HG02642 (cell line): Measurements from ENCODE around the gene DCTD.

Experiments
- ATAC-seq: cut with Tn5 transposase; IDR thresholded peaks from one replicate; pipeline ENCODE4 v1.9.1; 2021; ENCODE audit warnings: mild to moderate bottlenecking; ENCODE audit not compliant: unreplicated experiment, poor library complexity

Gene DCTD

GRCh38 chr4:182875453-182876405 lies 41.5 kb downstream of the DCTD start:
- no peak for ATAC-seq

GRCh38 chr4:182874797-182875345 lies 42.3 kb downstream of the DCTD start:
- ATAC-seq, result no peak

GRCh38 chr4:182874304-182874751 lies 42.9 kb downstream of the DCTD start:
- ATAC-seq, result no peak

- no peak for ATAC-seq
Measured at GRCh38 chr4:182873726-182874125, 43.5 kb downstream of the DCTD start.

GRCh38 chr4:182873289-182873688 lies 43.9 kb downstream of the DCTD start:
- no peak for ATAC-seq

GRCh38 chr4:182872886-182873285 lies 44.3 kb downstream of the DCTD start:
- no peak for ATAC-seq

- no peak for ATAC-seq
Measured at GRCh38 chr4:182871616-182872015, 45.6 kb downstream of the DCTD start.

- no peak for ATAC-seq
Measured at GRCh38 chr4:182869697-182870096, 47.5 kb downstream of the DCTD start.

- ATAC-seq, result no peak
Measured at GRCh38 chr4:182866746-182867145, 50.4 kb downstream of the DCTD start.

- ATAC-seq, result no peak
Measured at GRCh38 chr4:182863501-182863900, 53.7 kb downstream of the DCTD start.

GRCh38 chr4:182862921-182863320 lies 54.3 kb downstream of the DCTD start:
- no peak for ATAC-seq

- ATAC-seq, result no peak
Measured at GRCh38 chr4:182862141-182862875, 54.9 kb downstream of the DCTD start.

GRCh38 chr4:182861346-182861745 lies 55.8 kb downstream of the DCTD start:
- no peak for ATAC-seq

- ATAC-seq, result no peak
Measured at GRCh38 chr4:182859730-182860129, 57.5 kb downstream of the DCTD start.

GRCh38 chr4:182858711-182859110 lies 58.5 kb downstream of the DCTD start:
- ATAC-seq, result no peak

GRCh38 chr4:182856862-182857261 lies 60.3 kb downstream of the DCTD start:
- no peak for ATAC-seq

GRCh38 chr4:182855877-182856276 lies 61.3 kb downstream of the DCTD start:
- ATAC-seq, result no peak

- ATAC-seq, result no peak
Measured at GRCh38 chr4:182855312-182855711, 61.9 kb downstream of the DCTD start.

GRCh38 chr4:182854466-182854865 lies 62.7 kb downstream of the DCTD start:
- ATAC-seq, result no peak

GRCh38 chr4:182853731-182854330 lies 63.4 kb downstream of the DCTD start:
- no peak for ATAC-seq

- ATAC-seq, result no peak
Measured at GRCh38 chr4:182848685-182849084, 68.5 kb downstream of the DCTD start.
